ENCODE results near the gene MIPEP.
"Not testable (repeated sequence)": the region's sequence is repeated elsewhere in the genome, so short reads cannot be mapped to it uniquely, and the experiment has no call there.

Gene MIPEP

GRCh38 chr13:23884361-23884760 is 4.8 kb downstream of the MIPEP start:
- not testable (repeated sequence) for DNase-seq

GRCh38 chr13:23883255-23883654 is 5.9 kb downstream of the MIPEP start:
- no peak for DNase-seq

GRCh38 chr13:23881402-23881800 is 7.8 kb downstream of the MIPEP start:
- DNase-seq, result not testable (repeated sequence)

GRCh38 chr13:23880493-23881401 is 8.5 kb downstream of the MIPEP start:
- not testable (repeated sequence) for DNase-seq

GRCh38 chr13:23877286-23877685 is 11.9 kb downstream of the MIPEP start:
- DNase-seq, result no peak

- no peak for DNase-seq
Measured at GRCh38 chr13:23876265-23876664, 12.9 kb downstream of the MIPEP start.

- DNase-seq, result no peak
Measured at GRCh38 chr13:23871616-23872220, 17.5 kb downstream of the MIPEP start.

GRCh38 chr13:23870356-23871140 is 18.7 kb downstream of the MIPEP start:
- DNase-seq, result no peak

- DNase-seq, result no peak
Measured at GRCh38 chr13:23868521-23868920, 20.7 kb downstream of the MIPEP start.

- DNase-seq, result no peak
Measured at GRCh38 chr13:23867027-23867491, 22.1 kb downstream of the MIPEP start.

GRCh38 chr13:23866420-23867026 is 22.7 kb downstream of the MIPEP start:
- no peak for DNase-seq

- no peak for DNase-seq
Measured at GRCh38 chr13:23865906-23866305, 23.3 kb downstream of the MIPEP start.

GRCh38 chr13:23865026-23865425 is 24.2 kb downstream of the MIPEP start:
- no peak for DNase-seq

GRCh38 chr13:23861310-23861709 is 27.9 kb downstream of the MIPEP start:
- no peak for DNase-seq

GRCh38 chr13:23859904-23860303 is 29.3 kb downstream of the MIPEP start:
- no peak for DNase-seq

- no peak for DNase-seq
Measured at GRCh38 chr13:23859455-23859854, 29.7 kb downstream of the MIPEP start.

- DNase-seq, result no peak
Measured at GRCh38 chr13:23858546-23858945, 30.7 kb downstream of the MIPEP start.

GRCh38 chr13:23856008-23856750 is 33.0 kb downstream of the MIPEP start:
- DNase-seq, result no peak

- DNase-seq, result no peak
Measured at GRCh38 chr13:23855360-23855759, 33.8 kb downstream of the MIPEP start.

- no peak for DNase-seq
Measured at GRCh38 chr13:23852351-23852750, 36.8 kb downstream of the MIPEP start.

- no peak for DNase-seq
Measured at GRCh38 chr13:23851106-23851505, 38.1 kb downstream of the MIPEP start.

- DNase-seq, result no peak
Measured at GRCh38 chr13:23850134-23850533, 39.1 kb downstream of the MIPEP start.

Data from CD4-positive, alpha-beta T cell treated with Interleukin-6 for 4 hours (primary cell).